Measurements from ENCODE around the gene RNF187. TPM values are rescaled to one million over a fixed set of nuclear protein-coding genes. Genes with fewer than 3 reads are reported as not detected.

RNF187 gene
- total RNA-seq, 4 donors from 2014 or later: 20.8 to 26.5 (median 23.5) TPM

GRCh38 chr1:228544021-228544850, 57.1 kb downstream of the RNF187 start:
- ATAC-seq (ENCODE audit: low FRiP score) (no peak), DNase-seq (ENCODE audit: low spot score) (no peak)
- no peak for TF ChIP-seq CTCF (IDR thresholded peaks at IDR 0.05)

GRCh38 chr1:228544921-228545591, 57.9 kb downstream of the RNF187 start:
- ATAC-seq (ENCODE audit: low FRiP score) (no peak), DNase-seq (ENCODE audit: low spot score) (no peak)
- TF ChIP-seq CTCF (IDR thresholded peaks at IDR 0.05): no peak

Small RNA genes within 50 kb of the gene (small RNA-seq; reads per million reads assigned to genes)
- not detected for gene MIR4666A

Other genes with a start within 250 kb of the RNF187 start
- gene TRIM11, start 80.5 kb upstream of the RNF187 start, total RNA-seq: 10 to 100 TPM; 11.3 to 23.5 (median 15.8) TPM
- gene TRIM17, start 70.5 kb upstream of the RNF187 start, total RNA-seq: 1 to 10 TPM in 2 of 4 donors, under 1 TPM in 1, not detected in 1; 0.96 to 3.3 (median 1.7) TPM
- gene RHOU, start 248.1 kb downstream of the RNF187 start, total RNA-seq: 10 to 100 TPM; 17.2 to 50.1 (median 33.9) TPM